ENCODE data around the gene MARCO.
"Not testable (repeated sequence)": the region's sequence is repeated elsewhere in the genome, so short reads cannot be mapped to it uniquely, and the experiment has no call there.

The MARCO gene

GRCh38 chr2:119009110-119009509 is 67.1 kb downstream of the MARCO start:
- DNase-seq = no peak

GRCh38 chr2:119010336-119010735 is 68.3 kb downstream of the MARCO start:
- no peak for DNase-seq

- DNase-seq = no peak
These were observed 69.3 kb downstream of the MARCO start for GRCh38 chr2:119011162-119011909.

- no peak for DNase-seq
These were observed 69.9 kb downstream of the MARCO start for GRCh38 chr2:119011910-119012209.

- DNase-seq = no peak
These were observed 70.6 kb downstream of the MARCO start for GRCh38 chr2:119012345-119013301.

- DNase-seq = no peak
These were observed 71.7 kb downstream of the MARCO start for GRCh38 chr2:119013671-119014070.

GRCh38 chr2:119015845-119016244 is 73.9 kb downstream of the MARCO start:
- no peak for DNase-seq

- no peak for DNase-seq
These were observed 77.5 kb downstream of the MARCO start for GRCh38 chr2:119019521-119019920.

- DNase-seq = no peak
These were observed 80.7 kb downstream of the MARCO start for GRCh38 chr2:119022678-119023077.

- no peak for DNase-seq
These were observed 81.5 kb downstream of the MARCO start for GRCh38 chr2:119023534-119023933.

- DNase-seq = no peak
These were observed 82.2 kb downstream of the MARCO start for GRCh38 chr2:119024152-119024551.

GRCh38 chr2:119024568-119024967 is 82.6 kb downstream of the MARCO start:
- no peak for DNase-seq

- no peak for DNase-seq
These were observed 83.0 kb downstream of the MARCO start for GRCh38 chr2:119025013-119025412.

GRCh38 chr2:119025762-119026351 is 83.9 kb downstream of the MARCO start:
- no peak for DNase-seq

GRCh38 chr2:119026890-119027289 is 84.9 kb downstream of the MARCO start:
- no peak for DNase-seq

GRCh38 chr2:119028327-119029174 is 86.6 kb downstream of the MARCO start:
- no peak for DNase-seq

- no peak for DNase-seq
These were observed 87.3 kb downstream of the MARCO start for GRCh38 chr2:119029297-119029696.

GRCh38 chr2:119037922-119038321 is 95.9 kb downstream of the MARCO start:
- not testable (repeated sequence) for DNase-seq

- DNase-seq = no peak
These were observed 98.7 kb downstream of the MARCO start for GRCh38 chr2:119040730-119041129.
